Pons (tissue), 1 donor: ENCODE measurements around the gene IFNL1.
A peak's percentile ranks its signal among the peaks of the same experiment; 100 is the strongest.
"Not testable (repeated sequence)": the region's sequence is repeated elsewhere in the genome, so short reads cannot be mapped to it uniquely, and the experiment has no call there.

Experiments used
- DNase-seq: peaks from one replicate; pipeline ENCODE4 v3.0.0-alpha.2; 2016; ENCODE audit warnings: low spot score

IFNL1 gene

GRCh38 chr19:39332738-39333137 is 36.5 kb downstream of the IFNL1 start:
- not testable (repeated sequence) for DNase-seq

GRCh38 chr19:39333507-39333906 is 37.3 kb downstream of the IFNL1 start:
- DNase-seq: no peak

GRCh38 chr19:39334444-39334976 is 38.3 kb downstream of the IFNL1 start:
- DNase-seq: no peak

GRCh38 chr19:39335168-39335548 is 39.0 kb downstream of the IFNL1 start:
- no peak for DNase-seq

GRCh38 chr19:39336483-39336882 is 40.3 kb downstream of the IFNL1 start:
- no peak for DNase-seq

- DNase-seq: no peak
Measured at GRCh38 chr19:39339674-39340073, 43.5 kb downstream of the IFNL1 start.

- DNase-seq: not testable (repeated sequence)
Measured at GRCh38 chr19:39340156-39340555, 43.9 kb downstream of the IFNL1 start.

GRCh38 chr19:39341129-39341718 is 45.0 kb downstream of the IFNL1 start:
- no peak for DNase-seq

- peak; percentile 97 for DNase-seq
Measured at GRCh38 chr19:39341719-39342604, 45.8 kb downstream of the IFNL1 start, which contains the start of gene SAMD4B. Gene SAMD4B, plus strand, starts transcription at chr19:39342421. Its CDS starts 14,473 bp downstream, at chr19:39356894.

- no peak for DNase-seq
Measured at GRCh38 chr19:39342647-39343305, 46.6 kb downstream of the IFNL1 start.

- no peak for DNase-seq
Measured at GRCh38 chr19:39345956-39346355, 49.7 kb downstream of the IFNL1 start.

GRCh38 chr19:39347332-39348164 is 51.3 kb downstream of the IFNL1 start:
- no peak for DNase-seq
